Hematopoietic multipotent progenitor cell treated with erythropoietin and hydrocortisone succinate and interleukin-3 and kit ligand, for 15 days (in vitro differentiated cells): ENCODE results near the gene NARF.
"Not testable (repeated sequence)": the region's sequence is repeated elsewhere in the genome, so short reads cannot be mapped to it uniquely, and the experiment has no call there.

Experiments
- DNase-seq: peaks from one replicate; pipeline ENCODE4 v3.0.0-alpha.2; 2015; ENCODE audit warnings: low spot score

Gene NARF

DNA sequence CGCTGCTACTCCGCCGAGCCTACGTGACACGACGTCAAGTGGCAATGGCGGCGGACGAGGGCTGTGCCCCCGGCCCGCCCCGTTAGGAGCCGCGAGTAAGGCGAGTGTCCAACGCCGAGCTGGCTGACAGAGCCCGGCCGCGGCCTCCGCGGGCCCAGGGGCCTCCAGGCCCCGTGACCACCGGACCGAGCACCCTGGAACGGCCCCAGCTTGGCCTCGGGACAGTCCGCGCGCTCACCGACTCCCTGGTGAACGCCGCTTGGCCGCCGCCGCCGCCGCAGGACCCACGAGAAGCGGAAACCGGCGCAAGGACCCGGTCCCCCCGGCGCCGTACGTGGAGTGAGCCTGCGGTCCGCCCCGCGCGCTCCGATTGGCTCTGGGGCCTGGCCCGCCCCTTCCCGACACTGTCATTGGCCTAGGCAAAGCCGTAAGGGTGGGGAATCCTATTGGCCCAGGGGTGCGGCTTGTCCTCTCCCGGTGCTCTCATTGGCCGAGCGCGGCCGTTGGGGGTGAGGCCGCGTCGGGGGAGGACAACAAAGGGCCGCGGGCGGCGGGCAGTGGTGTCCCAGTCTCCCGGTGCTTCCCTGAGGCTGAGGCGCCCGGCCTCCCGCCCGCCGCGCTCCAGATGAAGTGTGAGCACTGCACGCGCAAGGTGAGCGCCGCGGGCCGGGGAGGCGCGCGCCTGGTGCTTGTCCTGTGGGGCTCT, at the start of gene NARF:
Gene NARF (plus strand): TSS at position 563 of the 706 bp plus-strand sequence. CDS start 63 bp downstream, at position 626.
- DNase-seq = peak; percentile 98

DNA sequence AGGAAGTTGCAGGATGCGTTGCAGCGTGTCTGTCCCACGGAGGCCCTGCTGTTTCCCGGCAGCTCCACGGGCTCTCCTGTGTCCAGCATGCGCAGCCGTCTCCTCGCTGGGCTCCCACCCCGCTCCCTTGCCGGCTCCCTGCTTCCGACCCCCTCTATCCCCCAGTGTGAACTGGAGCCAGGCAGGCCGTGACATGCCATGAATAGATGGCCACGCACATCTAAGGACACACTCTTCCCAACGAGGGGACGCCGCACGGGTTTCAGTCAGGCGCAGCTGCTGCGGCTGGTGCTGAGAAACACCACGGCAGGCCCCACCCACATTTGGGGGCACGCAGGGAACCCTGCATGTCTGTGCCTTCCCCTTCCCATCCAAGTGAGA, 49.6 kb upstream of the NARF start:
- DNase-seq = no peak

DNA sequence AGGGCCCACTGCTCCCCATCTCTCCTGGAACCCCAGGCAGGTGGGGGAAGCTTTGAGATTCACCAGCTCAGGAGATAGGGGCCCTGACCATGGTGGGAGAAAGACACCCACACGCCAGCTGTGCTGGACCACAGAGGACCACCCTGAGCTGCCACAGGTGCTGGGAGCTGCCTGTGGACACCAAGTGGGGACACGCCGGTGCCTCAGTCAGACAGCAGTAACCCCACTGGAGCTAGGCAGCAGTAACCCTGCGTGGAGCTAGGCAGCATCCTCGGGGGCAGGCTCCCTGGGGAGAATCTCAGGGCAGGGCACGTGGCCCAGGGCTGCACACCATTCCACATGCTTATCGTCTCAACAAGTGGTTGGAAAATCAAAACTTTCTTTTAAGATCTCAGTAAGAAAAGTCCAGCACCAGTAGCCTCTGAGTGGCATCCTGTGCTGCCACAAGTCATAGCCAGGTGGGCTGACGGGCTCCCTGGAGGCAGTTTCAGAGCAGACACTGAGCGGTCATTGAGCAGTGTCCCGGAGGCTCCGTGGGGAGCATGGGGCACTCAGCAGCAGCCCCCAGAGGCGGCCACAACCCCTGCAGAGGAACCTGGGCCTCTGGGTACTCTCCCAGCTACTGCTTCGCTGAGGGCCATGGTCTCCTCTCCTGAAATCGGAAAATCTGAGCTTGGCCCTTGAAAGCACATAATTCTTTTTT, 48.4 kb upstream of the NARF start:
- no peak for DNase-seq

DNA sequence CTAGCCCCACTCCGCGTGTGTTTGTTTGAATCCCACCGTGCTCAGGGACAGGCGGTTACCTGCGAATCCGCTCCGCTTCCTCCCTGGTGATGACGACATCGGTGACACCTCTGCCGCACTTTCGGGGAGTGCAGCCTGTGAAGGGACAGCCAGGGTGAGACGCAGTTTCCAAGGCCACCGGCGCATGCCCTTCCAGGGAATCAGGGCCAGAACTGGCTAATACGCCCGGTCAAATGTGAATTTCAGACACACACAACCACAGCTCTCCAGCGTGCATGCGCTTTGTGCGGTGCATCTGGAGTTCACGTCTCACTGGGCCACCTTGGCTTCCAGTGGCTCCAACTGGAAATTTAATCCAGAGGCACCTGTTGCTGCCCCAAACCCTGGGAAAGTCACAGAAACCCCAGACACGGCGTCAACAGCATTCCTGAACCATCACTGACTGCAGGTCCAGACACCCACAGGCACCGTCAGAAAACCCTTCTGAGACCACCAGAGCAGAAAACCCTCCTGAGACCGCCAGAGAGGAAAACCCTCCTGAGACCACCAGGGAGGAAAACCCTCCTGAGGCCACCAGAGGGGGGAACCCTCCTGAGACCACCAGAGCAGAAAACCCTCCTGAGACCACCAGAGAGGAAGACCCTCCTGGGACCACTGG, 47.0 kb upstream of the NARF start:
- DNase-seq = no peak

DNA sequence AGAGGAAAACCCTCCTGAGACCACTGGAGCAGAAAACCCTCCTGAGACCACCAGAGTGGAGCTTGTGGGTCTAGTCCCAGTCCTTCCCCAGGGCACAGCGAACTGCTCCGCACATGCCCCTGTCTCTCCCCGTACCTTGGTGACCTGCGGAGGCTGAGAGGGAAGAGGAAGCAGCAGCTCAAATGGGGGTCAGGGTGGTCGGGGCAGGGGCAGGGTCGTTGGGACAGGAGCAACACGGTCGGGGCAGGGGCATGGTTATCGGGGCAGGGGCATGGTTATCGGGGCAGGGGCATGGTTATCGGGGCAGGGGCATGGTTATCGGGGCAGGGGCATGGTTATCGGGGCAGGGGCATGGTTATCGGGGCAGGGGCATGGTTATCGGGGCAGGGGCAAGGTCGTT, 46.5 kb upstream of the NARF start:
- DNase-seq = not testable (repeated sequence)

DNA sequence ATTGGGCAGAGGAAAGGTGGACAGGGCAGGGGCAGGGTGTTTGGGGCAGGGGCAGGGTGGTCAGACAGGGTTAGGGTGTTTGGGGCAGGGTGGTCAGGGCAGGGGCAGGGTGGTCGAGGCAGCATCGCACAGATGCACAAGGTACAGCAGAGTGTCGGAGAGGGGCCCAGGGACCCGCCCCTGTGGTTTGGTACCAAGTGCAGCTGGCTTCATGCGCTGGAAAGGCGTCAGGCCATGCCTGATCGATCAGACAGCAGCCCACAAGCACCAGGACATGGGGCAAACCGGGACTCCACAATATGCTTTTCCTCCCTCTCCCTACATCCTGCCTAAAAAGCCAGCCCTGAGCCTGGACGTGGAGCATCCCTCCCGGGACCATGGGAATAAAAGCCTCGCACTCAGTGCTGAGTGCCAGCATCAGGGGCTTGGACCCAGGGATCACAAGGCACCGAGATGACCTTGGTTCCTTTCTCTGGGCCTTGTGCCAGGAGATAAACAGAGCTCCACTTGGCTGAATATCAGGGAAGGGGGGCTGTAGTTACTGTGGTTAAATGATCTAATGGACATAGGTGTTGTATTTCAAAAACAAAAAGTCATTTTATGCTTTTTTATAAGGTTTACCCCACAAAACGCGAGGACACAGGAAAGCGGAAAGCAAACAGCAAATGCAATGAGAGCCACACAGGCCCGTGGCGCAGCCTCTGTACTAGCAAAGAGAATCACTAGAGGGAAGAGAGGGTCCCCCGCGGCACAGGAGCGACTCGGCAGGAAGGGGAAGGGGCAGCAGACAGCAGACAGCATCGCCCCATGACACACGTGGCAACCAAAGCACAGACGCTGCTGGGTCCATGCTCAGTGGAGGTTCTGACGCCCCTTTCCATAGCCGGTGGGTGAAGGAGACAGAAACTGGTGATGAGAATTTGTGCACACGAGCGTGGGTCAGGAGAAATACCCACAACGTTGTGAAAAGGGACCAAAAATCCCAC, 45.7 kb upstream of the NARF start:
- no peak for DNase-seq

DNA sequence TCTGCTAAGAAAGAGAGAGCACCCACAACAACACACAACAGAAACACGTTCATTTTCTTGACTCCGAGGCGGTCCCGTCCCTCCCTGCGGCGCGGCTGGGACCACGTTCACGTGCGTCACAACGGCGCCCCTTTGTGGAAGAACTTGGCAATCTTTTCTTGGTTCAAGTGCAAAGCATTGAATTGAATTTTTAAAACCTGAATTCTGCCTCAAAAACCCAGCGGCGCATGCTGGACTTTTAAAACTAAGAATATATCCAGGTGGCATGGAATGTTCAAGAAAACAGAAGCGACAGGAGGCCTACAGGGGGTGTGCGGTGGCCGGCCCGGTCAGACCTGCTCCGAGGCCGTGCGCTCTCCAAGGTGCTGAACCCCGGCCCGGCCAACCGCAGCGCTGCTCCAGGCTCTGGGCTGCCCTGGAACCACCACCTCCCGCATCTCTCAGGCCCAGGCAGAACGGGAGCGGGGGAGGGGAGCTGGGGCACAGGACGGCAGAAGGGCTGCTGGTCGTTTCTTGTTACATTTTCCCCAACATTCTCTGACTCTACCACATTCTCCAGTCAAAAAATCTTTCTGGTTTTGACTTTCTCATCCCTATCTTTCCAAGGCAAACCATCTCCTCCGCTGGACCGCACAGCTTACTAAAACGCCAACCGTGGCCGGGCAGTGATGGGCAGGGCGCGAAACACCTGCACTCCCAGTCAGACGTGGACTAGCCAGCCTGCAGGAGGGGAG, 43.8 kb upstream of the NARF start:
- DNase-seq = peak; percentile 70

DNA sequence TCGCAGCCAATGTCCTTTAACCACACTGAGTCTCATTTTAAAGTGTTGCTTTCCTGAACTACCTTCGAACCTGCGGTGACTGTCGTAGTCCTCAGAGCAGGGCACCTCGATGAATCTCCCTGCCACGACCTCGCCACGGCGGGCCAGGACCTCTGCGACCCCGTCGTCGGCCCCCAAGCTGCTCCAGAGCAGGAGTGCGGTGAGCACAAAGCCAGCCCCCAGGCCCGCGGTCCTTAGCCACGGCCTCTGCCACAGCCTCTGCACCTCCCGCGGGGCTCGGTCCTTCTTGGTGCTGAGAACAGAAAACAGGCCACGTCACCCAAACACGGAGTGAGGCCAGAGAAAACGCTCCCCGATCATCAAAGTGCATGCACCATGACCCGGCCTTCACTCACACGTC, 43.2 kb upstream of the NARF start:
- DNase-seq = no peak

DNA sequence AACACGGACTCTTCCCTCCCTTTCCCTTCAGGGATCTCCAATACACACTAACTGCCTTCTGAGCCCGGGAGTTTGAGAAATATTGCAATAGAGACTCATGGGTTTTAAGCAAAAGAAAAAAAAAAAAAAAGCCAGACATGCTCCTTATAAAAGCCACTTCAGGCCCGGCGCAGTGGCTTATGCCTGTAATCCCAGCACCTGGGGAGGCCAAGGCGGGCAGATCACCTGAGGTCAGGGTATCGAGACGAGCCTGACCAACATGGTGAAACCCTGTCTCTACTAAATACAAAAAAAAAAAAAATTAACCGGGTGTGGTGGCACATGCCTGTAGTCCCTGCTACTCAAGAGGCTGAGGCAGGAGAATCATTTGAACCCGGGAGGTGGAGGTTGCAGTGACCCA, 42.8 kb upstream of the NARF start:
- no peak for DNase-seq

DNA sequence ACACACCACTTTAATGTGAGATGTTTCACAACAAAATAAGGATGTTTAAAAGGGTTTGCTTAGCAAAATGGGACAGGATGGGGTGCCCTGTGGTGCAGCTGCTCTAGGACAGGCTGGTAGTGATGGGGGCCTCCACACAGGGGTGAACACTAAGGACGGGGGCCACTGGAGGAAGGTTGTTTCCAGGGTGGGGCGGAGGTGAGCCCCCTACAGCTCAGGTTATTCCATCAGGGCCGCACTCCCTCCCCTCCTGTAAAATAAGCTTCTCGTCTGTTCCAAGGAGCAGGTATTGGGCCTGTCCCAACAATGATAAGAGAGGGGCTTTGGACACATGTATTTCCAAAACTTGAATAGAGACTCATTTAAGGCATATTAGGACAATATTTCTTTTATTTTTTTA, 42.3 kb upstream of the NARF start:
- no peak for DNase-seq

DNA sequence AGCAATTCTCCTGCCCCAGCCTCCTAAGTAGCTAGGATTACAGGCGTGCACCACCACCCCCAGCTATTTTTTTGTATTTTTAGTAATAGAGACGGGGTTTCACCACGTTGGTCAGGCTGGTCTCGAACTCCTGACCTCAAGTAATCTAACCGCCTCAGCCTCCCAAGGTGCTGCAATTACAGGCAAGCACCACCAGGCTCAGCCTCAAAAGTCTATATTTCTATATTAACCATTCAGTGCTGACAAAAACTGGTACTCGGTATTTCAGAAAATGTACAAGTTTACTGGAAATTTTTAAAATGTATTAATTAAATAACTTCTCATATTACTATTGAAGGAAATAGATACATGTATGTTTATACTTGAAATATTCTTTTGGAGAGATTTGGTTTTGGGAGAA, 41.8 kb upstream of the NARF start:
- no peak for DNase-seq

DNA sequence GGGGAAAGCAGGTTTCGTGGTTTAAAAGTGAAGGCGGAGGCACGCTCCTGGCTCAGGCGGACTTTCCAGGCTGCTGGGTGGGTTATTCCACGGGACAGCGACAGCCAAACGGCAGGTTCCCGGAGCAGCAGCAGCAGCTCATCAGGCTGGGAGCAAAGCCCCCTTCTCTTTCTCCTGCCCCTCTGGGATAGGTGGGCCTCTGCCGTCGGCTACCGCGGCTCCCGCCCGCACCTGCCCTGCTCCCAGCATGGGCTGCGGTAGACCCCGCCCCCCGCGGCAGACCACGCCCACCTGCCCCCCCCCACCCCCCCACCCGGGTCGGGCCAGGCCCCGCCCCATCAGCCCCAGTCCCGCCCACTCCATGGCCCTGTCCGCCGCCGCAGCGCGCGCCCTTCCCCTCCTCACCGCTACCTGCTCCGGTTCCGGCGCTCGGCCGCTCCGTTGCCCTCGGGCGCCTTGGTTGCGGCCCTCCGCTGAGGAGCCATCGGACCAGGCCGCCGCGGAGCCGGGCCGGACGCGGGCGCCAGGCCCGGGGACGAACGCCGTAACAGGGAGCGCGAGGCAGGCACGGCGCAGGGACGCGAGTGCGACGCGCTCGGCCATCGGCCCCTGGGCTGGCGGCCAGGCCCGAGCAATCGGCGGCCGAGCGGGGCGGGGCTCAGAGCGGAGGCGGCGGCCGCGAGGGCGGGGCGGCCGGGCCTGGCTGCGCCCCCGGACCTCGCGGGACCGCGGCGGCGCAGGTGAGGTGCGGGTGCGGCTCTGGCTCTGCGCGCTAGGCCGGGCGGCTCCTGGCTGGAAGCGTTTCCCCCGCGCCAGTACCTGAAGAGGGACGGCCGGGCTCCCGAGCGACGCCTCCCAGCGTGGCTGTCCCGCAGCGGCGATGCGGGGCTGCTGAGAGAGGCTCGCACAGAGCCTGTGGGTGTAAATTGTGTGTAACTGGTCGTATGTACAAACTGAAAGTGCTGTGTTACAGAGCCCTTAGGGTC, 40.2 kb upstream of the NARF start, which contains the start of the genes HEXD and OGFOD3:
Gene HEXD (plus strand): TSS at position 347 of the 986 bp plus-strand sequence. CDS start 1,453 bp downstream, outside the sequence.
Gene OGFOD3 (minus strand): TSS at position 586 of the 986 bp plus-strand sequence. CDS start 101 bp downstream, at position 485.
- DNase-seq = peak; percentile 92

DNA sequence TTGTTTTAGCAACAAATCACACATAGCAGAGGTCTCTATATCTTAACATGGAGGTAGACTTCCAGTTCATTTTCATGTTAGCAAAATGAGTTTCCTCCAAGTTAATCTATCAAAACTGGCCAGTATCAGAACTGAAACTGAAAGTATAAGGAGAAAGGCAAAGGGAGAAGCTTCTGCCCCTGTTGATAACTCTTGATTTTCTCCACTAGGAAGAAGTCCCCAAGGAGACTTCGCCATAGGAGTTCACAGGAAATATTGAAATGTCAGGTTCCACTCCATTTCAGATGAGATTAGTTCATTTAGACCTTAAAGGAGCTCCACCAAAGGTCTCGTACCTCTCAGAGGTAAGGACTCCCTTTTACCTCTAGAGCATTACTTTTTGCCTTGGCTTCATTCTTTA, 39.0 kb upstream of the NARF start:
- peak; percentile 64 for DNase-seq

DNA sequence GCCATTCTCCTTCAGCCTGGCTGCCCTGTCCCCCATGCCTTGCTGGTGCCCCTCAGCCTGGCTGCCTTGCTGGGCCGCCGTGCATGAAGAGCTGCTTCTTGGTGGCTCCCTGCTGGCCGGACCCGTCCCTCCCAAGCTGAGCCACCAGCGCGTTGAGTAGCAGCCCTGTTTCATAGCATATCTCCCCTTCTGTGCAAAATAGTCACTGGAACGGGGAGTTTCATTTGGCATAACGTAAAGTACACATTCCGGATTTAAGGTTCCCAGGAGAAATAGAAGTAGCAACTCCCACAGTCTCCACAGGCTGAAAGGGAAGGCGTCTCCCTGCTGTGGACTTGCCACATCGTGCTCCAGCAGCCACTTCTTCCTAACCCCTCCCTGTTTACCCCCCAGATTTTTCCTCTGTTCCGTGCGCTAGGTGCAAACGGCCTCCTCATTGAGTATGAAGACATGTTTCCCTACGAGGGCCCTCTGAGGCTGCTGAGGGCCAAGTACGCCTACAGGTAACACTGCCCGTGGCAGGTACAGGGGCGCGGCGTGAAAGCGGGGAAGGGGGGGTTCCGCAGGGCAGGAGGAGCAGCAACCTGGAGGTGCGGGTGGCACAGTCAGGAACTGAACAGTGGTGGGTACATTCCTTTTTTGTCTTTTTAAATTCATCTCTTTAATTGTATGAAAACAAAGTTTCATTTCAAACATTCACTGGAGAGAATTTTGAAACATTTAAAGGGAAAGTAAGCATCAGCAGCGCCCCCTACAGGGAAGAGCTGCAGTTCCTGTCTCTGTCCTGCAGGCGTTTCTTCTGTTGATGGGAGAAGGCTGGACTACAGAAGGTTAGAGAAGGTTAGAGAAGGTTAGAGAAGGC, 34.3 kb upstream of the NARF start:
- DNase-seq = peak; percentile 72

DNA sequence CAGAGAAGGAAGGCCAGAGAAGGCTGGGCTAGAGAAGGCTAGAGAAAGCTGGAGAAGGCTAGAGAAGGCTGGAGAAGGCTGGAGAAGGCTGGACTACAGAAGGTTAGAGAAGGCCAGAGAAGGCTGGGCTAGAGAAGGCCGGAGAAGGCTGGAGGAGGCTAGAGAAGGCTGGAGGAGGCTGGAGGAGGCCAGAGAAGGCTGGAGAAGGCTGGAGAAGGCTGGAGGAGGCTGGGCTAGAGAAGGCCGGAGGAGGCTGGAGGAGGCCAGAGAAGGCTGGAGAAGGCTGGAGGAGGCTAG, 33.7 kb upstream of the NARF start:
- no peak for DNase-seq

DNA sequence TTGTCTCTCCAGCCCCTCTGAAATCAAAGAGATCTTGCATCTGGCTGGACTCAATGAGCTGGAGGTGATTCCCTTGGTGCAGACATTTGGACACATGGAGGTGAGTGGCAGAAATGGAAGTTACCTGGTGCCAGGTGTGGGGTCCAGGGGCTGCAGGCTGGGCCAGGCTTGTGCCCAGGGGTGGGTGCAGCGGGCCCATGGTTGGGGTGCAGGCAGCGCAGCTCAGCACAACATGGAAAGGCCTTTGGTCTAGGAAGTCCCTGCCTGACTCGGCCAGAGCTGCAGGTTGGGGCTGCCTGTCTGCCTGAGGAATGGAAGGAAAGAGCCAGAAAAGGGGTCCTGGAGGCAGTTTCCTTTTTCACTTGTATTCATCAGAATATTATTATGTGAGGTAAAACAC, 30.0 kb upstream of the NARF start:
- no peak for DNase-seq

DNA sequence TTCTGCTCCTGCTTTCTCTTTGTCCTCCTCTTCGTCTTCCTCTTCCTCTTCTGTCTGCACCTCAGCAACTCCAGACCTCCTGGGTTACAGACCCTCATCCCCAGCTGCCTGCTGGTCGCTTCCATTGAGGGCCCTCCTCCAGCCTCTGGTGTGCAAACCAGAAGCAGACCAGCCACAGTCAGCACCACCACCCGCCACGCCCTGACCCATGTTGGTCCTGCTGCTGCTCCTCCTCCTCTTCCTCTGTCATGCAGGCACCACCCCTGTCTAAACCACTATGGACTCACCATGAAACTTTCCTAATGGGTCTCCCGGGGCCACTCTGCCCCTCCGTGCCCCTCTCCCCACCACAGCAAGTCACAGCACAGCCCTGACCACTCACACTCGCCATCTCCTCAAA, 28.7 kb upstream of the NARF start:
- no peak for DNase-seq

DNA sequence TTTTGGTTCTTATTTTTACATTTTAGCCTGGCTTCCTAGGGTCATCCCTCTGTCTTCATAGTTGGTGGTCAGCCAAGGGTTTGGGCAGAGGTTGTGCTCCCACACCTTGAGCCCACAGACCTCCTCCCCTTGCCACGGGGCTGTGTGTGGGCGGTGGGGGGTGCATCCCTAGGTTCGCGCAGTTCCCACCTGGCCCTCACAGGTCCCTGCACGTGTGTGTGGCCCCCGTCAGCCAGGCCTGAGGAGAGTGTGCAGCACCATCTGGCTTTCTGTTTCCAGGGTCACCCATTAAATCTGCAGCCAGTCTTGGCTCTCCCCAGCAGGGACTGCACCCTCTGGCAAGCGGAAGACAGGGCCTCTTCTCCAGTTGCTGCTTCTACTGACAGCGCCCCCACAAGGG, 26.5 kb upstream of the NARF start:
- DNase-seq = no peak

DNA sequence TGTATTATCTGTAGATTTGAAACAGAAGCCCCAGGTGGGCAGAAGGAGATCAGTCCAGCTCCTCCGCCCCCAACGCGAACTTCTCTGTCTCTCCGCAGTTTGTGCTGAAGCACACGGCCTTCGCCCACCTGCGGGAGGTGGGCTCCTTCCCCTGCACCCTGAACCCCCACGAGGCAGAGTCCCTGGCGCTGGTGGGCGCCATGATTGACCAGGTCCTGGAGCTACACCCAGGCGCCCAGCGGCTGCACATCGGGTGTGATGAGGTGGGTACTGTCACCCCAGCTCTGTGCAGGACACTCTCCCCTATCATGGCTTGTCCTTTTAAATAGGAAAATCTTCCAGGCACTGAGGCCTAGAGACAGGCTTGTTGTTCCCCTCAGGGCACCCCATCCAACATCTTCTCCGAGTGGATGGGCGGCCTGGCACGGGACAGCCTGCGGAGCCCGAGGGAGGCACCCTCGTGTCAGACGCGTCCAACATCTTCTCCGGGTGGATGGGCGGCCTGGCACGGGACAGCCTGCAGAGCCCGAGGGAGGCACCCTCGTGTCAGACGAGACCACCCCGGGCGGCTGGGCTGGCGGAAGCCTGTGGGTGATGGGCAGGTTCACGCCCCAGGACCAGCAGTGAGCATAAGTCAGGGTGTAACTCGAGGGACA, 24.9 kb upstream of the NARF start:
- DNase-seq = no peak
